Midbrain (tissue), 1 donor: ENCODE measurements around the gene PROK1.

Experiments used
- DNase-seq: peaks from one replicate; lab custom pipeline; 2025; lab: John Stamatoyannopoulos, UW

Gene PROK1

GRCh38 chr1:110488867-110489266, 37.9 kb downstream of the PROK1 start:
- no peak for DNase-seq

- no peak for DNase-seq
Measured at GRCh38 chr1:110489406-110489805, 38.5 kb downstream of the PROK1 start.

GRCh38 chr1:110489973-110490542, 39.1 kb downstream of the PROK1 start:
- no peak for DNase-seq

GRCh38 chr1:110490791-110491451, 40.0 kb downstream of the PROK1 start:
- no peak for DNase-seq

GRCh38 chr1:110492573-110492972, 41.6 kb downstream of the PROK1 start:
- DNase-seq: no peak

GRCh38 chr1:110493059-110493699, 42.2 kb downstream of the PROK1 start:
- DNase-seq: no peak

- DNase-seq: no peak
Measured at GRCh38 chr1:110494036-110494435, 43.1 kb downstream of the PROK1 start.

- DNase-seq: no peak
Measured at GRCh38 chr1:110494522-110495406, 43.8 kb downstream of the PROK1 start.

GRCh38 chr1:110495926-110496600, 45.1 kb downstream of the PROK1 start:
- DNase-seq: peak; percentile 83

- DNase-seq: no peak
Measured at GRCh38 chr1:110498270-110498669, 47.3 kb downstream of the PROK1 start.

GRCh38 chr1:110501488-110502132, 50.7 kb downstream of the PROK1 start:
- no peak for DNase-seq

- no peak for DNase-seq
Measured at GRCh38 chr1:110502402-110503151, 51.6 kb downstream of the PROK1 start.

- DNase-seq: no peak
Measured at GRCh38 chr1:110503471-110503870, 52.5 kb downstream of the PROK1 start.

GRCh38 chr1:110504226-110504625, 53.3 kb downstream of the PROK1 start:
- DNase-seq: no peak

- no peak for DNase-seq
Measured at GRCh38 chr1:110505596-110505995, 54.6 kb downstream of the PROK1 start.

- no peak for DNase-seq
Measured at GRCh38 chr1:110506541-110506940, 55.6 kb downstream of the PROK1 start.
